ENCODE data around the gene TRPC3. TPM values are rescaled to one million over a fixed set of nuclear protein-coding genes. Genes with fewer than 3 reads are reported as not detected.

TRPC3 gene
- total RNA-seq, 1 donor from 2014 or later: 0.98 TPM

DNA sequence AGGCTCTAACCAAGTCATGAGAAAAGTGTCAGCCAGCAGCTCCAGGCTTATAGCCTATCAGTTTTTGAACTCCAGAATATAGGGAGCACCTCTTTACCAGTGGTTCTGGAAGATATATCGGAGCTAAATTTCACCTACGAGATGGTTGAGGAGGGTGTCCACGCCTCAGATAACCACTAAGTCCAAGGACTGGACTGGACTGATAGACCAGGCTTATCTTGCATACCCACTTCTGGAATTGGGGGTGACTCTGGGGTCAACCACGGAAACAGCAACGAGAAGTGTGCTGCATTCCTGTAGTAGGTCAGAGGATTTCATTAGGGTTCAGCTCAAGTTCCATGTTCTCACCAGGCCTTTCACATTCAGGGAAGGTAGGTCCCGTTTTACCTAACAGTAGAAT is 38.6 kb upstream of the TRPC3 start:
- TF ChIP-seq, protein P1, sequence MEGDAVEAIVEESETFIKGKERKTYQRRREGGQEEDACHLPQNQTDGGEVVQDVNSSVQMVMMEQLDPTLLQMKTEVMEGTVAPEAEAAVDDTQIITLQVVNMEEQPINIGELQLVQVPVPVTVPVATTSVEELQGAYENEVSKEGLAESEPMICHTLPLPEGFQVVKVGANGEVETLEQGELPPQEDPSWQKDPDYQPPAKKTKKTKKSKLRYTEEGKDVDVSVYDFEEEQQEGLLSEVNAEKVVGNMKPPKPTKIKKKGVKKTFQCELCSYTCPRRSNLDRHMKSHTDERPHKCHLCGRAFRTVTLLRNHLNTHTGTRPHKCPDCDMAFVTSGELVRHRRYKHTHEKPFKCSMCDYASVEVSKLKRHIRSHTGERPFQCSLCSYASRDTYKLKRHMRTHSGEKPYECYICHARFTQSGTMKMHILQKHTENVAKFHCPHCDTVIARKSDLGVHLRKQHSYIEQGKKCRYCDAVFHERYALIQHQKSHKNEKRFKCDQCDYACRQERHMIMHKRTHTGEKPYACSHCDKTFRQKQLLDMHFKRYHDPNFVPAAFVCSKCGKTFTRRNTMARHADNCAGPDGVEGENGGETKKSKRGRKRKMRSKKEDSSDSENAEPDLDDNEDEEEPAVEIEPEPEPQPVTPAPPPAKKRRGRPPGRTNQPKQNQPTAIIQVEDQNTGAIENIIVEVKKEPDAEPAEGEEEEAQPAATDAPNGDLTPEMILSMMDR (IDR thresholded peaks at IDR 0.05): no peak
- no peak for TF ChIP-seq POLR2A (IDR thresholded peaks at IDR 0.05)
- no peak for TF ChIP-seq POLR2AphosphoS5 (IDR thresholded peaks at IDR 0.05; ENCODE audit: insufficient read depth in 1 of 2, low read depth in 1 of 2)
- no peaks in the 10 kb centered on the region for H3K9me3 ChIP-seq
- H3K4me3 ChIP-seq: no peak overlapping the region
- H3K36me3 ChIP-seq: no peaks in the 10 kb centered on the region
- intact Hi-C loops (cut with DNase I): no loop called here
- no peaks in the 10 kb centered on the region for H3K4me1 ChIP-seq
- no peak overlapping the region for H3K27ac ChIP-seq
- no peaks in the 10 kb centered on the region for H3K27me3 ChIP-seq
- DNase-seq (ENCODE audit: extremely low spot score in 2 of 2): no peak

DNA sequence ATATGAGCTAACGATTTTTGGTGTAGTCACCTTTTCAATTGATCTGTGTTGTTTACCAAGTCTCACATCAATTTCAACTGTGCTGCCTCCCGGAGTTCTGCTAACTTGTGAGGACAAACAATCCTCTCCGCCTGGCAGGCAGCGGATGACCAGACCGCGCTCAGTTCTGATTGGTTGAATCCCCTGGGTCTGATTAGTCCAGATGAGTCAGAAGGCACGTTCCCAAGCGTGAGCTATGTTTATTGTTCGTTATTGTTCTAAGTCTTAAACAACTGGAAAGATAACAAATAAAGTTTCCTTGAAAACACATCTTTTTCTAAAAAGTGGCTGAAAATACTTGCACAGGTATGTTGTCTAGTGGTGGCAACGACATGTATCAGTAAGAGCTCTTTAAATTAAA is 37.9 kb upstream of the TRPC3 start:
- H3K36me3 ChIP-seq: no peaks in the 10 kb centered on the region
- intact Hi-C loops (cut with DNase I): no loop called here
- no peak overlapping the region for H3K4me3 ChIP-seq
- TF ChIP-seq POLR2A (IDR thresholded peaks at IDR 0.05) (no peak), POLR2AphosphoS5 (IDR thresholded peaks at IDR 0.05; ENCODE audit: insufficient read depth in 1 of 2, low read depth in 1 of 2) (no peak)
- TF ChIP-seq, protein P1 (IDR thresholded peaks at IDR 0.05): no peak
- H3K9me3 ChIP-seq: no peaks in the 10 kb centered on the region
- H3K27me3 ChIP-seq: no peaks in the 10 kb centered on the region
- no peak overlapping the region for H3K27ac ChIP-seq
- no peak for DNase-seq (ENCODE audit: extremely low spot score in 2 of 2)
- H3K4me1 ChIP-seq: no peaks in the 10 kb centered on the region

DNA sequence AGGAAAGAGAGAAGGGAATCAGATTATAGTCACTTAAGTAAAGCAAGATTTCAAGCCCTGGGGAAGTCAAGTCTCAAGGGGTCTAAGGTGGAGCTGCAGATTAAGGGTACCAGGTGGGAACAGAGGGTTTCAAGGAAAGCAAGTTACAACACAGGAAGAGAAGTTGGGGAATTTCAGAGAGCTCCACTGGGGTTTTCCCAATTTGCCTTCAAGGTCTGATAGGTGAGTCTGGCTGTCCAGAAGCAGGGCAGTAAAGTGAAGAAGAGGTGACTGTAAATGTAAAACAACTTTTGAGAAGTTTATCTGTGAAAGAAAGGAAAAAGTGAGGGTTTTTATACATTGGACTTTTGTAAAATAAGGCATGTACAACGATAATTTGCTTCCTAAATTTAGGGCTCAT is 37.1 kb upstream of the TRPC3 start:
- H3K27me3 ChIP-seq: no peaks in the 10 kb centered on the region
- H3K4me1 ChIP-seq: no peaks in the 10 kb centered on the region
- intact Hi-C loops (cut with DNase I): no loop called here
- no peaks in the 10 kb centered on the region for H3K36me3 ChIP-seq
- no peaks in the 10 kb centered on the region for H3K9me3 ChIP-seq
- no peak for DNase-seq (ENCODE audit: extremely low spot score in 2 of 2)
- TF ChIP-seq, protein P1 (IDR thresholded peaks at IDR 0.05): no peak
- TF ChIP-seq POLR2AphosphoS5 (IDR thresholded peaks at IDR 0.05; ENCODE audit: insufficient read depth in 1 of 2, low read depth in 1 of 2) (no peak), POLR2A (IDR thresholded peaks at IDR 0.05) (no peak)
- H3K4me3 ChIP-seq: no peak overlapping the region
- H3K27ac ChIP-seq: no peak overlapping the region

DNA sequence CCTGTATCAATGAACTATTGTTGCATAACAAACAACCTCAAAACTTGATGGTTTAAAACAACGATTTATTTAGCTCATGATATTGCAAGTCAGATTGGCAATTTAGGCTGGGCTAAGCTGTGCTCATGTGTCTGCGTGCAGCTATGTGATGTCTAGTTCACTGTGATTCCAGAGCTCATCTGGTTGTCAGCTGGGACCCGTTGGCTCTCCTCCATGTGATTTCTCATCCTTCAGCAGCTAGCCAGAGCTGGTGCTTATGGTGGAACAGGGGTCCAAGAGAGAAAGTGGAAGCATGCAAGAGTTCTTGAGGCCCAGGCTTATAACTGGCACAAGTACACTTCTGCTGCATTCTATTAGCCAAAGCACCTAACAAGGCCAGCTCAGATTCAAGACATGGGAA is 28.8 kb upstream of the TRPC3 start:
- no peaks in the 10 kb centered on the region for H3K4me1 ChIP-seq
- intact Hi-C loops (cut with DNase I): no loop called here
- DNase-seq (ENCODE audit: extremely low spot score in 2 of 2): no peak
- no peaks in the 10 kb centered on the region for H3K36me3 ChIP-seq
- no peaks in the 10 kb centered on the region for H3K9me3 ChIP-seq
- no peak overlapping the region for H3K4me3 ChIP-seq
- TF ChIP-seq, protein P1 (IDR thresholded peaks at IDR 0.05): no peak
- no peak for TF ChIP-seq POLR2AphosphoS5 (IDR thresholded peaks at IDR 0.05; ENCODE audit: insufficient read depth in 1 of 2, low read depth in 1 of 2)
- no peak for TF ChIP-seq POLR2A (IDR thresholded peaks at IDR 0.05)
- no peaks in the 10 kb centered on the region for H3K27me3 ChIP-seq
- H3K27ac ChIP-seq: no peak overlapping the region

DNA sequence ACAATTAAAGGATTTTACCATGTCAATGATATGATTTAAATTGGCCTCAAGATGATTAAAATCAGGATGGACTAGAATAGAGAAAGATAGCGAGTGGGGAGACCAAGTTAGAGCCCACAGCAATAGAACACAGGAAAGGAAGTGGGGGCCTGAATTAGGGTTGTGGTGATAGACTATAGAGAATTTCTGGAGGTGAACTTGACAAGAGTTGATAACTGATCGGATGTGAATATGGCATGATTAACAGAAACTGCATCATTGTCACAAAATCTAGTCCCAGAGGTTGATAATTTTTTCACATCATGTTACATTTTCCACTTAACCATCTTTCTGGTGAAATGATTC is 26.3 kb upstream of the TRPC3 start:
- no peak overlapping the region for H3K27ac ChIP-seq
- intact Hi-C loops (cut with DNase I): no loop called here
- no peaks in the 10 kb centered on the region for H3K36me3 ChIP-seq
- DNase-seq (ENCODE audit: extremely low spot score in 2 of 2): no peak
- H3K27me3 ChIP-seq: no peaks in the 10 kb centered on the region
- TF ChIP-seq, protein P1 (IDR thresholded peaks at IDR 0.05): no peak
- TF ChIP-seq POLR2A (IDR thresholded peaks at IDR 0.05) (no peak), POLR2AphosphoS5 (IDR thresholded peaks at IDR 0.05; ENCODE audit: insufficient read depth in 1 of 2, low read depth in 1 of 2) (no peak)
- H3K4me1 ChIP-seq: no peaks in the 10 kb centered on the region
- no peak overlapping the region for H3K4me3 ChIP-seq
- H3K9me3 ChIP-seq: no peaks in the 10 kb centered on the region

Data from vagina (tissue), 2 donors.